ENCODE measurements around the gene DUOXA1. TPM values are rescaled to one million over a fixed set of nuclear protein-coding genes. Genes with fewer than 3 reads are reported as not detected.

Gene DUOXA1
- total and polyA plus RNA-seq, 2 of the 4 experiments (the other 2 are of a cell fraction): 0.02 TPM; not detected in 1

DNA sequence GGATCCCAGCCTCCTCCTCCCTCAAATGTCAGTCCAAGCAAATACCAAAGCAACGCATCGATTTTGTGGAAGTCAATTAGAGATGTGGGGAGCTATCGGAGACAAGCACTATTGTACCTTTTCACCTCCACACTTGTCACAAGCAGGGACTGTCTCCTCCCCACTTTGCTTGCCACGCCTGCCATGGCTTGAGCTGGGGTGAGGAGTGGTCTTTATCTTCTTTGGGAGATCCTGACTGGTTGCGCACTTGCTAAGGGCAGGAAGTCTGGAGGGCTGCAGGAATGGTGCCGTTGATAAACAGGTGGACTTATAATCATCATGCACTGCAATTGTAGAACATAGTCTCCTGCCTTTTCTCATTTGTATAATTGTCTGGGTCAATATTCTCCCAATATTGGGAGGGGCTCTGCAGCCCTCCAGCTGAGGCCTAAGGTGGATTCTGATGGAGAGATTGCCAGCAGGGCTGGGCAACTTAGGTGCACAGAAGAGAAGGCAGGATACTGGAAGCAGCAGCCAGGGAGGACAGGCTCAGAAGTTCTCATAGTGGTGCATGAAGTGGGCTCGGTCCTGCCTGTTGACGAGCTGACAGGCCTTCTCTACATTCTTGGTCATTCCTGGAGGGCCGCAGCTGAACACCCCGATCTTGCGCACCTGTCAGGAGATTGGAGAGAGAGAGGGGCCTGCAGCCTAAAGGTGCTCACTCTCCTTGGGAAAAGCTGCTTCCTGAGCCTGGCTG, 35.9 kb downstream of the DUOXA1 start:
- POLR2A ChIA-PET (ENCODE audit: unreplicated experiment): no interaction called here
- in situ Hi-C loops (cut with MboI; ENCODE audit: low sequenced_read_pairs): no loop called here

More for the DNA sequence above, 35.9 kb downstream of the DUOXA1 start:
- Histone ChIP-seq H3K79me1 (ENCODE audit: low read depth in 1 of 2, low read length in 2 of 2) (no peaks in the 10 kb centered on the region), H3K4me2 (ENCODE audit: low read depth, low read length) (no peak overlapping the region), H2BK5ac (ENCODE audit: low read depth, low read length, poor library complexity, severe bottlenecking) (no peak overlapping the region), H3K23ac (ENCODE audit: low read depth, low read length) (no peak overlapping the region), H2BK120ac (ENCODE audit: low read depth, low read length) (no peak overlapping the region), H4K91ac (ENCODE audit: insufficient read depth, low read depth, low read length) (no peak overlapping the region), H2BK15ac (ENCODE audit: low read depth, low read length) (no peak overlapping the region), H3K9me1 (ENCODE audit: insufficient read depth, low read length) (peaks cover 9% of the 10 kb centered on the region), H3K9me3 (ENCODE audit: control insufficient read depth, insufficient read depth, low read length) (no peaks in the 10 kb centered on the region), H3K18ac (ENCODE audit: low read depth, low read length) (no peak overlapping the region), H3K27me3 (ENCODE audit: control insufficient read depth, insufficient read depth, low read length) (peaks cover 31% of the 10 kb centered on the region), H3K27ac (ENCODE audit: insufficient read depth, low read length) (no peak overlapping the region), H4K8ac (ENCODE audit: low read depth in 2 of 2, low read length in 2 of 2) (no peak overlapping the region), H3K56ac (ENCODE audit: extremely low read depth, insufficient read depth, low read length) (no peak overlapping the region), H3K4ac (ENCODE audit: low read depth, low read length) (no peak overlapping the region), H2AFZ (replicated peaks; ENCODE audit: low read length, poor library complexity) (peak overlapping the region; percentile 76), H2AK9ac (replicated peaks; ENCODE audit: low read depth, low read length, poor library complexity) (no peak overlapping the region), H4K20me1 (ENCODE audit: insufficient read depth, low read length) (no peaks in the 10 kb centered on the region), H3K4me1 (ENCODE audit: control insufficient read depth, insufficient read depth, low read length) (peaks cover 9% of the 10 kb centered on the region; the same call in 1 of the 2 replicates), H4K5ac (ENCODE audit: low read depth, low read length) (no peak overlapping the region), H3K36me3 (ENCODE audit: control insufficient read depth, insufficient read depth, low read length) (no peaks in the 10 kb centered on the region), H3K9ac (ENCODE audit: low read depth, low read length) (no peak overlapping the region), H2AK5ac (ENCODE audit: low read depth, low read length) (no peak overlapping the region), H3K14ac (replicated peaks; ENCODE audit: low read depth, low read length) (no peak overlapping the region), H2BK20ac (ENCODE audit: low read depth, low read length) (no peak overlapping the region), H3K4me3 (ENCODE audit: insufficient read depth, low read depth, low read length) (no peak overlapping the region)
- WGBS, 2 experiments (ENCODE audit: extremely low coverage in 2 of 2, insufficient read length in 1 of 2): 78% methylated on average over 5 of the region's 11 CpGs; no CpG with 5 or more reads in 1 of the 2 experiments
- ATAC-seq (ENCODE audit: low read depth) (no peak), DNase-seq (no peak)
- dilution Hi-C loops (cut with HindIII; ENCODE audit: low sequenced_read_pairs, unreplicated experiment) (no loop called here), intact Hi-C loops (cut with micrococcal nuclease) (loop anchor here (5.0 kb wide), 1 partner anchor 71 kb away; the partner anchor contains the start of gene SORD)
- no TSS peak for BruUV-seq (replicated peaks)
- no peak for TF ChIP-seq CHD1 (IDR thresholded peaks at IDR 0.05; ENCODE audit: low read depth, low read length)
- no peak for TF ChIP-seq RCOR1 (IDR thresholded peaks at IDR 0.05; ENCODE audit: insufficient replicate concordance, low read length)
- CTCF ChIA-PET: interaction anchor here (0.8 to 1.4 kb wide), 2 partner anchors 24 to 221 kb away, joined by 3 to 5 read pairs; no protein-coding TSS in a partner anchor

Measured in IMR-90 (cell line).